Lower leg skin (tissue), 3 donors: Measurements from ENCODE around the gene SPATA2L.
"Not testable (repeated sequence)": the region's sequence is repeated elsewhere in the genome, so short reads cannot be mapped to it uniquely, and the experiment has no call there.

ENCODE experiments used
- POLR2A ChIP-seq, 2 donors: fragments of 450-650 bp; IDR thresholded peaks; one replicate each; pipeline ENCODE4 v1.6.1; 2016 to 2017; ENCODE audit warnings: antibody characterized with exemption in 2 of 2, mild to moderate bottlenecking in 1 of 2, moderate library complexity in 1 of 2
- TF ChIP-seq, protein P1 (sequence below), 3 donors: fragments of 450-650 bp; IDR thresholded peaks; one replicate each; pipeline ENCODE4 v1.5.1; 2016; ENCODE audit warnings: antibody characterized with exemption in 3 of 3, mild to moderate bottlenecking in 3 of 3, moderate library complexity in 2 of 3

- not testable (repeated sequence) for TF ChIP-seq POLR2A (IDR thresholded peaks at IDR 0.05)
- TF ChIP-seq, protein P1, sequence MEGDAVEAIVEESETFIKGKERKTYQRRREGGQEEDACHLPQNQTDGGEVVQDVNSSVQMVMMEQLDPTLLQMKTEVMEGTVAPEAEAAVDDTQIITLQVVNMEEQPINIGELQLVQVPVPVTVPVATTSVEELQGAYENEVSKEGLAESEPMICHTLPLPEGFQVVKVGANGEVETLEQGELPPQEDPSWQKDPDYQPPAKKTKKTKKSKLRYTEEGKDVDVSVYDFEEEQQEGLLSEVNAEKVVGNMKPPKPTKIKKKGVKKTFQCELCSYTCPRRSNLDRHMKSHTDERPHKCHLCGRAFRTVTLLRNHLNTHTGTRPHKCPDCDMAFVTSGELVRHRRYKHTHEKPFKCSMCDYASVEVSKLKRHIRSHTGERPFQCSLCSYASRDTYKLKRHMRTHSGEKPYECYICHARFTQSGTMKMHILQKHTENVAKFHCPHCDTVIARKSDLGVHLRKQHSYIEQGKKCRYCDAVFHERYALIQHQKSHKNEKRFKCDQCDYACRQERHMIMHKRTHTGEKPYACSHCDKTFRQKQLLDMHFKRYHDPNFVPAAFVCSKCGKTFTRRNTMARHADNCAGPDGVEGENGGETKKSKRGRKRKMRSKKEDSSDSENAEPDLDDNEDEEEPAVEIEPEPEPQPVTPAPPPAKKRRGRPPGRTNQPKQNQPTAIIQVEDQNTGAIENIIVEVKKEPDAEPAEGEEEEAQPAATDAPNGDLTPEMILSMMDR (IDR thresholded peaks at IDR 0.05), result not testable (repeated sequence)
These were observed 34.5 kb downstream of the SPATA2L start for GRCh38 chr16:89667000-89667399.
